ENCODE measurements around the gene FAM83E. TPM values are rescaled to one million over a fixed set of nuclear protein-coding genes. Genes with fewer than 3 reads are reported as not detected.
"Not testable (repeated sequence)": the region's sequence is repeated elsewhere in the genome, so short reads cannot be mapped to it uniquely, and the experiment has no call there.

The FAM83E gene
- total RNA-seq, 1 donor from 2014 or later = 143 TPM

- DNase-seq (ENCODE audit: low spot score) = no peak
Observed at GRCh38 chr19:48641850-48642249, 27.0 kb upstream of the FAM83E start.

- DNase-seq (ENCODE audit: low spot score) = no peak
Observed at GRCh38 chr19:48639483-48640375, 24.9 kb upstream of the FAM83E start.

- no peak for DNase-seq (ENCODE audit: low spot score)
Observed at GRCh38 chr19:48638831-48639381, 24.0 kb upstream of the FAM83E start.

- peak; percentile 91 for DNase-seq (ENCODE audit: low spot score)
Observed at GRCh38 chr19:48637948-48638830, 23.3 kb upstream of the FAM83E start.

- DNase-seq (ENCODE audit: low spot score) = peak; percentile 100
Observed at GRCh38 chr19:48637449-48637947, 22.6 kb upstream of the FAM83E start.

- no peak for DNase-seq (ENCODE audit: low spot score)
Observed at GRCh38 chr19:48636859-48637448, 22.1 kb upstream of the FAM83E start, which contains the start of gene DBP. Gene DBP, minus strand, starts transcription at chr19:48637379. Its CDS starts 385 bp downstream, at chr19:48636994.

- DNase-seq (ENCODE audit: low spot score) = no peak
Observed at GRCh38 chr19:48635966-48636858, 21.3 kb upstream of the FAM83E start.

- DNase-seq (ENCODE audit: low spot score) = peak; percentile 66
Observed at GRCh38 chr19:48635263-48635965, 20.5 kb upstream of the FAM83E start.

- peak; percentile 97 for DNase-seq (ENCODE audit: low spot score)
Observed at GRCh38 chr19:48634424-48635262, 19.8 kb upstream of the FAM83E start.

GRCh38 chr19:48634036-48634342, 19.1 kb upstream of the FAM83E start:
- no peak for DNase-seq (ENCODE audit: low spot score)

GRCh38 chr19:48633148-48634035, 18.5 kb upstream of the FAM83E start:
- no peak for DNase-seq (ENCODE audit: low spot score)

GRCh38 chr19:48632692-48633147, 17.8 kb upstream of the FAM83E start:
- no peak for DNase-seq (ENCODE audit: low spot score)

GRCh38 chr19:48632286-48632685, 17.4 kb upstream of the FAM83E start:
- not testable (repeated sequence) for DNase-seq (ENCODE audit: low spot score)

- no peak for DNase-seq (ENCODE audit: low spot score)
Observed at GRCh38 chr19:48631225-48631624, 16.3 kb upstream of the FAM83E start.

- DNase-seq (ENCODE audit: low spot score) = peak; percentile 81
Observed at GRCh38 chr19:48630296-48631063, 15.6 kb upstream of the FAM83E start.

- DNase-seq (ENCODE audit: low spot score) = peak; percentile 85
Observed at GRCh38 chr19:48629599-48630295, 14.9 kb upstream of the FAM83E start.

GRCh38 chr19:48629297-48629598, 14.4 kb upstream of the FAM83E start:
- no peak for DNase-seq (ENCODE audit: low spot score)
